Suprapubic skin (tissue), 3 donors: ENCODE results near the gene NFIB.

Experiments used
- EP300 ChIP-seq: sonication (generic); formaldehyde crosslinking; IDR thresholded peaks from one replicate; pipeline ENCODE4 v1.6.1; 2017; ENCODE audit warnings: antibody characterized with exemption
- POLR2A ChIP-seq, 2 donors: fragments of 450-650 bp; IDR thresholded peaks; one replicate each; pipeline ENCODE4 v1.6.1; 2017; ENCODE audit warnings: antibody characterized with exemption in 2 of 2, mild to moderate bottlenecking in 2 of 2, moderate library complexity in 2 of 2
- TF ChIP-seq, protein P1 (sequence below), 2 donors: fragments of 200-600 bp in 1 of 2; fragments of 450-650 bp in 1 of 2; sonication (generic) in 1 of 2; IDR thresholded peaks; one replicate each; pipeline ENCODE4 v1.5.1; 2016 to 2019; ENCODE audit warnings: antibody characterized with exemption in 2 of 2, mild to moderate bottlenecking in 1 of 2, moderate library complexity in 1 of 2

DNA sequence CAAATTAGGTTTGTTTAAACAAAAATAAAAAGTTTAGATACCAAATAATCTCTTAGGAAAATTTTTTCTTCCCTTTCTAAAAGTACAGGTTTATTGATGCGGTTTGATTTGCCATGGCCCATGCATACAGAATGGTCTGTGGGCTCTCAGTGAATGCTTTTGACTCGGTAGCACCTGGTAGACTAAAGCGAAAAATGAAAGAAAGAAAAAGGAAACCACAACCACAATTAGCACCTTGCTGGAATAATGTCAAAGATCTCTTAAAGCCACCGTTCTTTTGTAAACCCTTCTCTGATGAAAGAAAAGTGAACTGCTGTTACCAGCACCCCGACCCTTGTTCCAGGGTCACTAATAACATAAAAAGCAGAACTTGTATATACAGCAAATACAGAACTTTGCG, 157.9 kb downstream of the NFIB start:
- TF ChIP-seq POLR2A (IDR thresholded peaks at IDR 0.05) (no peak), EP300 (no peak)
- TF ChIP-seq, protein P1, sequence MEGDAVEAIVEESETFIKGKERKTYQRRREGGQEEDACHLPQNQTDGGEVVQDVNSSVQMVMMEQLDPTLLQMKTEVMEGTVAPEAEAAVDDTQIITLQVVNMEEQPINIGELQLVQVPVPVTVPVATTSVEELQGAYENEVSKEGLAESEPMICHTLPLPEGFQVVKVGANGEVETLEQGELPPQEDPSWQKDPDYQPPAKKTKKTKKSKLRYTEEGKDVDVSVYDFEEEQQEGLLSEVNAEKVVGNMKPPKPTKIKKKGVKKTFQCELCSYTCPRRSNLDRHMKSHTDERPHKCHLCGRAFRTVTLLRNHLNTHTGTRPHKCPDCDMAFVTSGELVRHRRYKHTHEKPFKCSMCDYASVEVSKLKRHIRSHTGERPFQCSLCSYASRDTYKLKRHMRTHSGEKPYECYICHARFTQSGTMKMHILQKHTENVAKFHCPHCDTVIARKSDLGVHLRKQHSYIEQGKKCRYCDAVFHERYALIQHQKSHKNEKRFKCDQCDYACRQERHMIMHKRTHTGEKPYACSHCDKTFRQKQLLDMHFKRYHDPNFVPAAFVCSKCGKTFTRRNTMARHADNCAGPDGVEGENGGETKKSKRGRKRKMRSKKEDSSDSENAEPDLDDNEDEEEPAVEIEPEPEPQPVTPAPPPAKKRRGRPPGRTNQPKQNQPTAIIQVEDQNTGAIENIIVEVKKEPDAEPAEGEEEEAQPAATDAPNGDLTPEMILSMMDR (IDR thresholded peaks at IDR 0.05) = no peak
